HG02763 (cell line): ENCODE measurements around the gene FBLN2.

ENCODE experiments used
- ATAC-seq: cut with Tn5 transposase; IDR thresholded peaks from one replicate; pipeline ENCODE4 v1.9.1; 2021; ENCODE audit warnings: mild to moderate bottlenecking, moderate library complexity; ENCODE audit not compliant: unreplicated experiment

The FBLN2 gene

DNA sequence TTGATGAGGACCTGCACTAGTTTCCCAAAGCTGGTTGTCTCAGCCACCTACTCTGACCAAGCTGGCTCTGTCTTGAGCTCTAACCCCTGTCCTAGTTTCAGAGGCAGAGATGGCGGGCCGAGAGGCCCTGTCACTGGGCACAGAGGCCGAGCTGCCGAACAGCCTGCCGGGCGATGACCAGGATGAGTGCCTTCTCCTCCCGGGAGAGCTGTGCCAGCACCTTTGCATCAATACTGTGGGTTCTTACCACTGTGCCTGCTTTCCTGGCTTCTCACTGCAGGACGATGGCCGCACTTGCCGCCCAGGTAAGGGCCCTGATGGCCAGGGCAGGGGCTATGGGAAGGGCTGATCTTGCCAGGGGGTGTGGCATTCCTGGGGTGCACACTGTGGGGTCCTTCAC, 69.1 kb downstream of the FBLN2 start:
- ATAC-seq: no peak

DNA sequence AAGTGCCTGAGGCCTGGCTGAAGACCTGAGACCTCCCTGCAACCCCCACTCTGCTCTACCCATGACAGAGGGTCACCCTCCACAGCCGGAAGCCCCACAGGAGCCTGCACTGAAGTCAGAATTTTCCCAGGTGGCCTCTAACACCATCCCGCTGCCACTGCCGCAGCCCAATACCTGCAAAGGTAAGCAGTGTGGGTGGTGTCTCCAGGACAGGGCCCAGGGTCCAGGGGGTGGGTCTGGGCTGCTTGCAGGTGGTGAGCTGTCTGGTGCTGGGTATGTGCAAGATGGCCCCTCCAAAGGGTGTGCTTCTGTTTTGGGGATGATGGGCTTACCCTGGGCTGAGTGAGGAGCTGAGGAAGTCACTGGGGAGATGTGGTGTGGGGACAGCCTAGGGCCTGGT, 69.9 kb downstream of the FBLN2 start:
- no peak for ATAC-seq

DNA sequence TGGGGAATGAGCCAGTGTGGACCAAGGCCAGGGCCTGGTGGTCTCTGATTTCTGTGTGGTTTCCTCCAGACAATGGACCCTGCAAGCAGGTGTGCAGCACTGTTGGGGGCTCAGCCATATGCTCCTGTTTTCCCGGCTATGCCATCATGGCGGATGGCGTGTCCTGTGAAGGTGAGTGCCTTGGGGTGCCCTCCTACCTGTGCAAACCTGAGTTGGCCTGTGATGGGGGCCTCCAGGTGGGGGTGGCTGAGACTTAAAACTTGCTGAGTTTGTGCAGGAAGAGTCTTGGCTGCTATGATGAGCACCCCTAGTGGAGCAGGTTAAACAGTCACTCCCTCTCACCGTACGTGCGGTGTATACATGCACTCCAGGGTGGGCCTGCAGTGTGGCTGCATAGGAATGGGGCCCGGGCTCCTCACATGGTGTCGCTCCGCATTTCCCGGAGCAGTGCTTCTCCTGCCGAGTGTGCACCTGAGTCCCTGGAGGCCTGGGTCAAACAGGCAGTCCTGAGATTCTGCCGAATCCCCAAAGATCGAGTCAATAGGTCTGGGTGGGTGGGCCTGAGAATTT, 70.8 kb downstream of the FBLN2 start:
- no peak for ATAC-seq

DNA sequence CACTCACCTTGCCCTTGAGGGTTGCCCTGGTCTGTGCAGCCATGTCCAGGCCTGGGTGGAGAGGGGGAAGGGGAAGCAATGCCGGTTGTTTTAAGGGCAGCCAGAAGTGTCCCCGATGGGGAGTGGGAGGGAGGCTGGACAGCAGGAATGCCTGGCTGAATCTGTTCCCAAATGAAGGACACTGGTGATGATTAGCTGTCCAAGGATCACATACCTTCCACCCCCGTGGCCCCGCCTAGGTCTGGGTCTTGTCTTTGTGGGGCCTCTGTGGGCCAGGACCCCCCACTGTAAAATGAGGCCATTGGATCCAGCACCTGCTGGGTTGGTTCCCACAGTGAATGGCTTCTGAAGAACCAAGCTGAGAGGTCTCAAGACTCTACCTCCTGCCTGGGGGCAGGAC, 71.4 kb downstream of the FBLN2 start:
- no peak for ATAC-seq

DNA sequence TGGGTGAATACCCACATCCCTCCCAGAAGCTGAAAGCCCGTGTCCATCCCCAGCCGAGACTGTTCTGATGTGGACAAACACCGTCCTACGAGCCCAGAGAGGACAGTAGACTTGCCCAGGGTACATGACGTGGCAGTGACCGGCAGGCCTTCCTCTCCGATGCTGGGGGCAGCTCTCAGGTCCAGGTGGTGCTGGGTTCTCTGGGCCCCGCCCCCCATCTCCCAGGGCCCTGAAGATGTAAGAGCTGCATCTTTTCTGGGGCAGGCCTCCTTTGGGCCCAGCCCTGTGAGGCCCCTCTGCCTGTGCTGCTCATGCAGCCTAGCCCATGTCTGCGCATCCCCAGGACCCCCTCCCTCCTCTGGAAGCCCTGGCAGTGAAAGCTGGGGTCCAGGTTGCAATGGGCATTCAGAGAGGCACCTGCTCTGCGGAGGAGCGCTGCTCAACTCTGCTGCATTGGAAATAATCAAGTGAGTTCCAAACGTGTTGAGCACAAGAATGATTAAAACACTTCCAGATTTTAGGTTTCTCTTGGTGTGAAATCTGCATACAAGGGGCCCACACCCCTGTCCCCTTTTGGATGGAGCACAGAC, 71.9 kb downstream of the FBLN2 start:
- no peak for ATAC-seq

DNA sequence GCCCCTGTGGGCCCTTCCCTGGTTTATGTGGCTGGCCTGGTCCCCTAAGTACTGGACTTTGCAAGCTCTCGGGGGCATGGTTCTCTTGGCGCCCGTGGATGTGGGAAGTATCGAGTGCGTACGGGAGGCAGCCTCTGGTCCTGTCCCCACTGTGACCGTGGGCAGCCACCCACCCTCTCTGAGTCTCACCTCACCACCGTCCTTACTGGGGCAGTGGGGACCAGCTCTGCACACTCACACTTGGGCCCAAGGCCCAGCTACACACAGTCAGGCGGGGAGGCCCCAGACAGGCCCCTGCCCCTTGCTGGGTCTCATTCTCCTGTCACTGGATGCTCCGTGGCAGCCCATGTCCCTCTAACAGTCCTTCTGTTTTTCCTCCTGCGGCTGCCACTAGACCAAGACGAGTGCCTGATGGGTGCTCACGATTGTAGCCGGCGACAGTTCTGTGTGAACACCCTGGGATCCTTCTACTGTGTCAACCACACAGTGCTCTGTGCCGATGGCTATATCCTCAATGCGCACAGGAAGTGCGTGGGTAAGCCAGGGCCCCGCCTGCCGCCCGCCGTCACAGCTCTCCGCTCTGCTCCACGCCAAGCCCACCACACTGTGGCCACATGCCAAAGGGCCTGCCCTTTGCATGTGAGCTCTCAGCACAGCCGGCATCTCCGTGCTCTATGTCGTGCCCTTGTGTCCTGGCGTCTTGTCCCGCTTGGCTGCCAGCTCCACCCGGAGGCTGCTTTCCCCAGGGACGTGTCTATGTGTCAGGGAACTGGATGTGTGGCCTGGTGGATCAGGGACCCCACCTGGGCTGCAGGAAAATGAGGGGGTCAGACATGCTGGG, 72.7 kb downstream of the FBLN2 start:
- ATAC-seq: no peak

DNA sequence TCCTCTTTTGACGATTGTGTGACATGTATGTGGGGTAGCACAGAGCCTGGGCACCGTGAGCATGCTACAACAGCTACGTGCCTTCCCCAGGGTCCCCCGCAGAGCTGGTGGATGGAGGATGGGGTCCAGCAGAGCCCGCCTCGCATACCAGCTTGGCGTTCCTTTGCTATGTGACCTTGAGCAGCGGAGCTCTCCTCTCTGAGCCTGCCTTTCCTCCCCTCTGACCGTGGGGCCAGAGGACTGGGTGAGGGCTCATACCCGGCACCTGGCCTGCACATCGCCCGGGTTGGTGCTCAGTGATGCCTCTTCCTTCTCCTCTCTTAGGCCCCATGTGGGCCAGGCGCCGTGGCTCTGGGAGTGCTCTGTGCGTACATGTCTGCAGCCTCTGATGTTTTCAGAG, 73.4 kb downstream of the FBLN2 start:
- no peak for ATAC-seq

DNA sequence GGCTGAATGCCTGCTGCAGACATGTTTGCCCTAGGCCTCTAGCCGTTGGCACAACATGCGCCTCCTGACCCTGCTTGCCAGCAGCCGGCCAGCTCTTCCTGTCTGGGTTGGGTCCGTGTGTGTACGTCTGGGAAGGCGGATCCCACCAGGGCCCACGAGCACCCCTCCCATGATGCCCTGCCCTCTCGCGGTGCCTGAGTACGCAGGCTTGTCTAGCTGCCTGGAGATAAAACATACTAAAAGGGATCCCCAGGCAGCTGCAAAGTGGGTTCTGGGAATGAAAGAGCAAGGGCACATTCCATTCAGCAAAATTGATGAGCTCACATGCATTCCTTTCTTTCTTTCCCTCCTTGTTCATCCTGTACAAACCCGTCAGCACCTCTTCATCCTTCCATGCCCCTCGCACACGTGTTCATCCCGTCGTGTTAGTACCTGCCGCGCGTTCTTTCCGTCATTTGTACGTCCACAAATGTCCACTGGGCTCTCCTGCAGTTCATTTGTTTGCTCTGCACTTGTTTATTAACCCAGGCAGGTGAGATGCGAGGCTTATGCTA, 74.3 kb downstream of the FBLN2 start:
- no peak for ATAC-seq

DNA sequence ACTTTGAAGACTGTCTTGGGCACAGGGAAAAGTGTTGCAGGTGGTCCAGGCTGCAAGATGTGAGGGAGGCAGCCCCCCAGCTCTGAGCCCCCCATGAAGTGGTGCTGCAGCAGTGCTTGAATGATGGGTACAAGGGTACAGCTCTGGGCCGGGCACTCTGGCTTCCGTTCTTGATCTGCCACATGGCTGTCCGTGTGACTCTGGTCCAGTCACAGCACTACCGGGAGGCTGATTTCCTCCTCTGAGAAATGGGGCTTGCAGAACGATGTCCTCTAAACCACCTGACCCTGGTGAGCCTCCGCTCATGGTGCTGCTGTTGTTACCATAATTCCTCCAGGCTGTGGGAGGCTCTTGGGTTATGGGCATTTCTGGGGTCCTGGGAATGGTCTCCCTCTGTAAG, 75.1 kb downstream of the FBLN2 start:
- no peak for ATAC-seq

DNA sequence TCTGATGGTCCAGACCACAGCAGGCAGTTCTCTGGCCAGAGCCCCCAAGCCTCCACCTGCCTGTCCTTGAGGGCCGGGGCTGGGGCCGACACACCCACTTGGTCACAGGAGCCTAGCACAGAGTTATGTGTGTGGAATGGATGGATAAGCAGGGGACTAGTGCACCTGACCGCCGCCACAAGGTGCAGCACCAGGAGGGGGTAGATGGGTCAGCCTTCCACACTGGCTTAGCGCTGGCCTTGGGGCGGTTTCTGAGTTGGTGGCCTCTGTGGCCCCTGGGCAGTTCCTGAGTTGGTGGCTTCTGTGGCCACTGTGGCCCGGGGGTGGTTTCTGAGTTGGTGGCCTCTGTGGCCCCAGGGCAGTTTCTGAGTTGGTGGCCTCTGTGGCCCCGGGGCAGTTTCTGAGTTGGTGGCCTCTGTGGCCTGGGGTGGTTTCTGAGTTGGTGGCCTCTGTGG, 75.8 kb downstream of the FBLN2 start:
- no peak for ATAC-seq

DNA sequence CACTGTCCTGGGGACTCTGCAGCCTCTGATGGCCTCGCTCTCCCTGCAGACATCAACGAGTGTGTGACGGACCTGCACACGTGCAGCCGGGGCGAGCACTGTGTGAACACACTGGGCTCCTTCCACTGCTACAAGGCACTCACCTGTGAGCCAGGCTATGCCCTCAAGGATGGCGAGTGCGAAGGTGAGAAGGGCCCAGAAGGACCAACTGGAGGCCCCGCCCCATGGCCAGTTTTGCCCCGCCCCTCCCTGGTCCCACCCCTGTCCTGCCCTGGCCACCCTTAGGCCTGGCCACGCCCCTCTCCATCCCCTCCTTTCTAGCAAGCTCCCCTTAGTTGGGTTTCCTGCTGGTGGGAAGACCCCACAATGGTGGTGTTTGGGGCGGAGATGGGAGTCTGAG, 77.5 kb downstream of the FBLN2 start:
- ATAC-seq: no peak

DNA sequence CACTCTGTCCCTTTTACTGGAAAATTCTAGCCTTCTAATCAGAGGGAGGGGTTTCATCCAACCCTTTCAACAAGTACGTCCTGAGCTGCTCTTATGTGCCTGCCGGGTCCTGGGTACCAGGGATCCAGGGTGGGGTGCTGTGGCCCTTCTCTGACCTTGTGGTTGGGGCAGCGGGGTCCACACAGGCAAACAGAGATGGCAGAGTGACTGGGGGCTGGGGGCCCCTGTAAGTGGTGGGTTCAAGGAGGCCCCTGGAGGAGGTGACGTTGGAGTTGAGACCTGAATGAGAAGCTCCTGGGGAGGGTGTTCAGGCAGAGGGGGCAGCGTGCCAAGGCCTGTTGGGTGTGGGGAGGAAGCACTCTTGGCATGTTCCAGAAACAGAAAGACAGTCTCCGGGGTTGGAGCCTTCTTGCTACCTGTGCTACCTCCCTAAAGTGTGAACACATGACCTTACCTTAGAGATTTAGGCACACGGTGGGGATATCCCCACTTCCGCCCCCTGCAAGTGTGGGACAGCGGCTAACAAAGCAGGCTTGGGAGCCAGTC, 78.1 kb downstream of the FBLN2 start:
- ATAC-seq: no peak

DNA sequence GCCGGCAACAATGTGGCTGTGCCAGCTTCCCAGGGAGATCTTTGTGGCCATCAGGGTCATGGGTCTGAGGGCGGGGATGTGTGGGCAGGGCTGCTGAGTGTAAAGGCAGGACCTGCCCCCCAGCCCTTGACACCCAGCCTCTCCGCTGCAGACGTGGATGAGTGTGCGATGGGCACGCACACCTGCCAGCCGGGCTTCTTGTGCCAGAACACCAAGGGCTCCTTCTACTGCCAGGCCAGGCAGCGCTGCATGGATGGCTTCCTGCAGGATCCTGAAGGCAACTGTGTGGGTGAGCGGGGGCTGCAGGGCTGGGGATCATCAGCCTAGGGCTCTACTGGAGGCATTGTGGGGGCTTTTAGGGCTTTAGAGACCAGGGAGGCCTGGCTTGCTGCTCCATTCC, 78.8 kb downstream of the FBLN2 start:
- no peak for ATAC-seq

DNA sequence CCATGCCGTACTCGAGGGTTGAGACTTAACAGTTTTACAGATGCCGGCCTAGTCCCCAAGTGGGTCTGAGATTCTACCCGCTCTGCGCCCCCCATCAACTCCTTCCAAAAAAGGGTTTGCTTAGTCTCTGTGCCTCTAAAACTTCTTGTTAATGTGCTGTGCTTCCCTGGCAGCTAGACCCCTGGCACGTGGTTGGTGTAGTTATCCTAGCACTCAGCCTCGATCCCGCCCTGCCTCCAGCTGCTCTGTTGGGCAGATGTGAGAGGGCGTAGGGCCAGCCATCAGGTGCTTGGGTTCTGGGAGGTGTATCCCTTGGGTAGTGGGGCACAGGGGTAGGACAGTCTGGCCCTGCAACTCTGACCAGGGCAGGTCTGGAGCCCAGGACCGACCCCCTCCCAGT, 79.5 kb downstream of the FBLN2 start:
- ATAC-seq: no peak

DNA sequence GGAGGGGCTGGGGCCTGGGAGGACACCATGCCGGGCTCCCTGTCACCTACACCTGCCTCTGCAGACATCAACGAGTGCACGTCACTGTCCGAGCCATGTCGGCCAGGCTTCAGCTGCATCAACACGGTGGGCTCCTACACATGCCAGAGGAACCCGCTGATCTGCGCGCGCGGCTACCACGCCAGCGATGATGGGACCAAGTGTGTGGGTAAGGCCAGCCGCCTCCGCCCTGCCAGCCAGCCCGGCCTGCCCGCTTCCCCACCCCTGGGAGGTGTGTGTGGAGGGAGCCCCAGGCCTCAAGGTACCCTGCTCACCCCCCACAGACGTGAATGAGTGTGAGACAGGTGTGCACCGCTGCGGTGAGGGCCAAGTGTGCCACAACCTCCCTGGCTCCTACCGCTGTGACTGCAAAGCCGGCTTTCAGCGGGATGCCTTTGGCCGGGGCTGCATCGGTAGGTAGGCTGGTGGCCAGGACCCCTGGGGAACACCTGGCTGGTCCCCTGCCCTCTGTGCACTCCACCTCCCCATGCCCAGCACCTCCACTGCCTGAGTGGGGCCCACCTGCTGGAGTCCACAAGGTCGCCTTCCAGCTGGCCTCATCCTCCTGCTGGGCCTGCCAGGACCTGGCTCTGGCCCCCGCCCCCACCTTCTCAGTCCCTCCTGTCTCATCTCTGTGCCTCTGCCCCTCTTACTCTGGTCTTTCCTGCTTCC, 80.1 kb downstream of the FBLN2 start:
- ATAC-seq: no peak

DNA sequence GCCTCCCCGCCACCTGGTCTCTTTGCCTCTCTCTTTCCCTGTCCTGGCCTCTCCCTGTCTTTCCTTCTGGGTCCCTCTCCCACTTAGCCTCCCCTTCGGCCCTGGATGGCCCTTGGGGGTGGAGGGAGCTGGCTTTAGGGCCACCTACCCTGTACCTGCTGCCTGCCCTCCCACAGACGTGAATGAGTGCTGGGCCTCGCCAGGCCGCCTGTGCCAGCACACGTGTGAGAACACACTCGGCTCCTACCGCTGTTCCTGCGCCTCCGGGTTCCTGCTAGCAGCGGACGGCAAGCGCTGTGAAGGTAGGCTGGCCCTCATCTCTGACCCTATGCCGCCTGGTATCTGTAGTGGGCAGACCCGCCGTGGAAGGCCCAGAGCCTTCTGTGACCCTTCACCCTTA, 80.7 kb downstream of the FBLN2 start:
- no peak for ATAC-seq

DNA sequence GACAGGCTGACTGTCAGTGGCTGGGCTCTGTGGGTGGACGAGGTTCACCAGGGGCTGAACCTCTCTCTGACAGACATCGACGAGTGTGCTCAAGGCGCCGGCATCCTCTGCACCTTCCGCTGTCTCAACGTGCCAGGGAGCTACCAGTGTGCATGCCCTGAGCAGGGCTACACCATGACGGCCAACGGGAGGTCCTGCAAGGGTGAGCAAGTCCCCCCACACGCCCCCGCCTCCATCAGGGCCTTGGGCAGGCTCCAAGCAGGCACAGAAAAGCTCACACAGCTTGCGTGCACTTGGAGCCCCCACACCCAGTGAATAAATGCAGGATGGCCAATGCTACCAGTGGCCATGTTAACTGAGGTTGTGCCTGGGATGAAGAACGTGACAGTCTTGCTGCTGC, 82.3 kb downstream of the FBLN2 start:
- no peak for ATAC-seq

DNA sequence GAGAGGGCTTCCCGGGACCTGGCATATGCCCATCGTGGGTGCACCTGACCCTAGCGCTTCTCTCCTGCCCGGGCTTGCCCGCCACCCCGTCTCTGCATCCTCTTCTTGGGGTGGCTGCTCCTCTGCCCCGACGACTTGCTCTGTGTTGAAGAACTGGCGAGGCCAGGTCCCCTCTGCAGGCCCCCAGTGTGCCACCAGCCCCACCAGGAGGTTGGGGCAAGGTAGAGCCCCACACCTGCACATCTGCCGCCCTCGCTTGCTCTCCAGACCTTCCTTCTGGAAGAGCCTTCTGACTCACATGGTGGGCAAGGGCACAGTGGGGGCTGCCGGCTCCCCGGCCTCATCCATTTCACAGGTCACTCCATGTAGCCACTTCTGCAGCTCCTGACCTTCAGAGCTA, 84.3 kb downstream of the FBLN2 start:
- ATAC-seq: no peak

DNA sequence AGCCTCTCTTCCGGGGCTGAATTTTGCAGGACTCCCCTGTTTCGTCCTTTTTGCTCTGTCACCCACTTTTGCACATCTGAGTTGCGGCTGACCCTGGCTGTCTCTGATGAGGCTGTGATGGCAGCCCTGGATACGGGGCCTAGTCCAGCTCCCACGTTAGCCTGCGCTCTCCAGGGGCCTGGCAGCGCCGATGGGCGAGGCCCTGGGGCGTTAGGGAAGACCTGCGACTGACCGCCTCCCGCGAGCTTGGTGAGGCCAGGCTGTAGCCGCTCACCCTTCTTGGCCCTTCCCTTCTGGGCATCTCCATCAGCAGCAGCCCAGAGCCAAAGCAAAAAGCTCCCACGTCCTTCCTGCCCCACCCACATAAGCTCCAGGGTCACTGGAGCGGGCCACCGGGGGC, 85.2 kb downstream of the FBLN2 start:
- no peak for ATAC-seq

DNA sequence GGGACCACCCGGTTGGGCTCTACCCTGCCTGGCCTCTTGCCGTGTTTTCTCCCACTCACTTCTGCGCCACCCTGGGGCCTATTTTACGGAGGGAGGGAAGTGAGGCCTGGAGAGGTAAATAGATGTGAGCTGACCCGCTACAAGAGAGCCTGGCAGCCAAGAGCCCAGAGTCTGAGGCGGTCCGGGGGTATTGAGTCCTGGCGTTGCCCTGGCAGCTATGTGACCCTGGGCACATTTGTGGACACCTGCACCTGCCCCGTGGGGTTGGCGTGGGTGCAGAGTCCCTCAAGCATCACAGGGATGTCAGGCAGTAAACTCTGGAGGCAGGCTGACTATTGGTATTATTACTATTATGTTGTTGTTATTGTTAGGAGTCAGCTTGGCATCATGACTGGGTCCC, 85.7 kb downstream of the FBLN2 start:
- no peak for ATAC-seq

DNA sequence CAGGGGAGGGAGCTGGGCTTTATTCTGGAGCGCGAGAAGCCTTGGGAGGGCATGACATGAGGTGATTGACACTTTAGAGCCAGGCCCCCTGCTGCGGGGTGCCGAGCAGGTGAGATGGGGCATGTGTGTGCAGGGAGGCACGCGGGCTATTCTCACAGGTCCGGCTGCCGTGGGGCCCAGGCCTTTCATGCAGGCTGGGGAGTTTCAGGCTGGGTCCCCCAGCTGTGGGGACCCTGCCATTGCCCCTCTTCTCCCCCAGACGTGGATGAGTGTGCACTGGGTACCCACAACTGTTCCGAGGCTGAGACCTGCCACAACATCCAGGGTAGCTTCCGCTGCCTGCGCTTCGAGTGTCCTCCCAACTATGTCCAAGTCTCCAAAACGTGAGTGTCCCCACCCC, 87.3 kb downstream of the FBLN2 start:
- no peak for ATAC-seq
